TTC549 (cell line): ENCODE results near the gene LTO1.
"Not testable (repeated sequence)": the region's sequence is repeated elsewhere in the genome, so short reads cannot be mapped to it uniquely, and the experiment has no call there.

Experiments used
- FAIRE-seq: peaks from 2 replicates; lab custom pipeline; 2012; peaks lifted over from hg19 to GRCh38; lab: Jason Lieb, UNC

Gene LTO1

GRCh38 chr11:69700278-69701140 is 25.4 kb upstream of the LTO1 start:
- no peak for FAIRE-seq

DNA sequence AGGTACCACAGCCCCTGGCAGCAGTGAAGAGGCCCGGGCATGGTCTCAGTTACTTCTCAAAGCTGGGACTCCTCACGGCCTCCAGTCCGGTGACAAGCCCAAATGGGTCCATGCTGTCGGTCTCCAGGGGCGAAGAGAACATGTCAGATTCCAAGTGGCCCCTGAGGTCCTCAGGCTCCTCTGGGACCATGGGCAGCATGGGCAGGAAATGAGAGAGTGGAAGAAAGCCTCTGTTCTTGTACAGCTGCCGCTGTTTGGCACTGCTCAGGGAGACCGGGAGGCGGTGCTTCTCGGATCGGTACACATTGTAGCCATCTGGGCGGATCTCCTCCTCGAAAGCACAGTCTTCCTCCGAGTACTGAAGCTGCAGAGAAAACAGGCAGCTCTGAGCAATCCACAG is 24.1 kb upstream of the LTO1 start:
- FAIRE-seq: no peak

- no peak for FAIRE-seq
These were observed 23.2 kb upstream of the LTO1 start for GRCh38 chr11:69698362-69698761.

GRCh38 chr11:69697861-69698260 is 22.7 kb upstream of the LTO1 start:
- no peak for FAIRE-seq

DNA sequence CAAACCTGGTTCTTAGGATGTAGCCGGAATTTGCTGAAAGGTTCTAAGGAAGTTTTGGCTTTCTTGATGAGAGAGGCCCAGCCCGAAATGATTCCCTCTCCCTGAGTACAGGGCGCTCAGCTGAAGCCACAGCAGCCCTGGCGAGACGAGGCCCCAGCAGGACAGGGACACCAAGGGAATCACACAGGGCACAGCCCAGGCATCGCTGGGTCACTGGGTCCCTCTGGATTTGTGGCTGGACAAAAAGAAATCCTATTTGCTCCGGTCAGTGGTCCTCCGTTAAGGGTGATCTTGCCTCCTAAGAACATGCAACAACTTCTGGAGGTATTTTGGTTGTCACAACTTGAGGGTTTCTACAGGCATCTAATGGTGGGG is 22.3 kb upstream of the LTO1 start:
- no peak for FAIRE-seq

GRCh38 chr11:69696749-69697468 is 21.8 kb upstream of the LTO1 start:
- FAIRE-seq: no peak

DNA sequence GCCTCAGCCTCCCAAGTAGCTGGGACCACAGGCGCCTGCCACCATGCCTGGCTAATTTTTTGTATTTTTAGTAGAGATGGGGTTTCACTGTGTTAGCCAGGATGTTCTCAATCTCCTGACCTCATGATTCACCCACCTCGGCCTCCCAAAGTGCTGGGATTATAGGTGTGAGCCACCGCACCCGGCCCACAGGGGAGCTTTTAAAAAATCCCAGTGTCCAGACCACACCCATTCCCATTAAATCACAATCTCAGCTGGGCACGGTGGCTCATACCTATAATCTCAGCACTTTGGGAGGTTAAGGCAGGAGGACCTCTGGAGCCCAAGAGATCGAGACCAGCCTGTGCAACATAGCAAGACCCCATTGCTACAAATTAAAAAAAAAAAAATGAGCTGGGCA is 20.8 kb upstream of the LTO1 start:
- not testable (repeated sequence) for FAIRE-seq

GRCh38 chr11:69695581-69695980 is 20.4 kb upstream of the LTO1 start:
- FAIRE-seq: no peak

DNA sequence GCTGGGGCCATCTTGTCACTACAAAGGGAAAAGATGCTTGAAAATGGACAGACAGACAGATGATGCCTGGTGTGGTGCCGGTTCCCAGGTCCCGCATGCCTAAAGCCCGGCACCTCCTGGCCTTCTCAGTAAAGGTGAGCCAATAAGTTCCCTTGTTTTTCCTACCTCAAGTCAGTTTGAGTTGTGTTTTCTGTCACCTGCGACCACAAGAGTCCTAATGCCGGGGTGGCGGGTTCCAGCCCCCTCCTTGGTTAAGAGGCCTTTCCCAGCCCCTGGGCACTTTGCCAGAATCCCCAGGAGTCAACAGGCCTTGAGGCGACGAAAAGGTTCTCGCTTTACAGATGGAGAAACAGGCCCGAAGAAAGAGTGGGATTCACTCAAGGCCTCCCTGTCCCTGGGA is 19.6 kb upstream of the LTO1 start:
- no peak for FAIRE-seq

GRCh38 chr11:69692422-69692821 is 17.3 kb upstream of the LTO1 start:
- FAIRE-seq: no peak

- FAIRE-seq: no peak
These were observed 16.3 kb upstream of the LTO1 start for GRCh38 chr11:69691463-69691862.

DNA sequence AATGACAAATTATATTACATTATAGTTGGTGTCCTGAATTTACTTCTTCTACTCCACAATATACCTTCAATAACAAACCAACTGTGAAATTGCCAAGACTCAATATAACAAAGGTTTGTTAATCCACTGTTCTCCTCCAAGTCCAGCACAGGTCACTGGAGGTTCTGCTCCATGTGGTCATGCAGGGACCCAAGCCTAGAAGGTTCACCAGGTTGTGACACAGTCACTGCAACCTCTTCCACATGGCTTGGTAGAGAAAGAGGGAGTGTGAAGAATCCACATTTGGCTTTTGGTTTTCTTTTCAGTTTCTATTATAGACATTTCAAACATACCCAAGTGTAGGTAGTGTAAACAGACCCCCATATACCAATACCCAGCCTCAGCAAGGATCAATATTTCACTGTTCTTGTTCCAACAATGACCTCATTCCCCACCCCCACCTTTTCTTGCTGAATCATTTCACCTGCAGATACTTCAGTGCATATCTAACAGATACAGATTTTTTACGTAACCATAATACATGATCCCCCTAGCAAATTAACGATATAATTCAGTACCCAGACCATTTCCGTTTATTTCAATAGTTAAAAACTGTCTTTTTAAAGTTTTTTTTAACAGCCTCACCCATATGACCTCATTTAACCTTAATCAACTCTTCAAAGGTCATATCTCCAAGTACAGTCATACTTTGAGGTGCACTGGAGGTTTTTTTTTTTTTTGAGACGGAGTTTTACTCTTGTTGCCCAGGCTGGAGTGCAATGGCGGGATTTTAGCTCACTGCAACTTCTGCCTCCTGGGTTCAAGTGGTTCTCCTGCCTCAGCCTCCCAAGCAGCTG is 14.5 kb upstream of the LTO1 start:
- FAIRE-seq: no peak

- FAIRE-seq: not testable (repeated sequence)
These were observed 13.0 kb upstream of the LTO1 start for GRCh38 chr11:69687969-69688771.

DNA sequence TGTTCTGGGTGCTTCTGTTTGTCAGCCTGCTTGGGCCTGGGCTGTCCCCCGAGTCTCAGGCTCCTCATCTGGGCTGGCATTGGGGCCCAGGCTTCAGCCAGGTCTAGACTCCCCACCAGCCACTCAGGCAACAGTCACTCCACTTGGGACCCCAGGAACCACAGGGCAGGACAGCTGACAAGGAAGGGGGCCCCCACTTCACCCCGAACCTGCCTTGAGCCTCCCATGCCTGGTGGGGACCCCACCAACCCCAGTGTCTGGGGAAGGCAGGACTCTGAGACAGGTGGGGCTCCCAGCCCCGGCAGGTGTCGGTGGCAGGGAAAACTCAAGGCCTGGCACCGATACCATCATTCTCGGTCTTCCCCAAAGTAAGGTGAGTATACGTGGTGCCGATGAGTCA is 11.7 kb upstream of the LTO1 start:
- FAIRE-seq: no peak

- FAIRE-seq: no peak
These were observed 11.3 kb upstream of the LTO1 start for GRCh38 chr11:69686452-69686851.

GRCh38 chr11:69685348-69685747 is 10.2 kb upstream of the LTO1 start:
- no peak for FAIRE-seq

- FAIRE-seq: no peak
These were observed 9.5 kb upstream of the LTO1 start for GRCh38 chr11:69684651-69685050.

DNA sequence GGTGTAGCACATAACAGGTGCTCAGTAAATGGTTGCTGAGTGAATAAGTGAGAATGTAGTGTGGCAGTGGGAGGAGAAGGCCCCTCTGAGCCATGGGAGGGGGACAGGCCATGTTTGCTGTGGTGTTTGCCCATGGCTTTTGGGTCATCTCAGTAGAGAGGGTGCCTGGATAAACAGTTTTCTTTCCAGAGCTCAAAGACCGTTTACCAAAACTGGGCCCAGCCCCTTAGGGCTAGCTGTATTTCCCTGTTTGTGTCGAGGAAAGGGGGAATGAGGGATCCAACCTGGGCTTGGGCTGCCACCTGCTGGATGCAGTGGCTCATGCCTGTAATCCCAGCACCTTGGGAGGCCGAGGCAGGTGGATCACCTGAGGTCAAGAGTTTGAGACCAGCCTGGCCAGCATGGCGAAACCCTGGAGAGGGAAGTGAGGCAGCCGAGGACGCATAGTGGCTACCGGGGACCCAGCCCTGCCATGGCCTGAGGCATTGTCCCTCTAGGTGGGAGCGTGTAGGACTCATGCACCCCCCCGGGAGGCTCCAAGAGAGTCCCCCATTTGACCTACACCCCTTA is 8.7 kb upstream of the LTO1 start:
- FAIRE-seq: no peak

DNA sequence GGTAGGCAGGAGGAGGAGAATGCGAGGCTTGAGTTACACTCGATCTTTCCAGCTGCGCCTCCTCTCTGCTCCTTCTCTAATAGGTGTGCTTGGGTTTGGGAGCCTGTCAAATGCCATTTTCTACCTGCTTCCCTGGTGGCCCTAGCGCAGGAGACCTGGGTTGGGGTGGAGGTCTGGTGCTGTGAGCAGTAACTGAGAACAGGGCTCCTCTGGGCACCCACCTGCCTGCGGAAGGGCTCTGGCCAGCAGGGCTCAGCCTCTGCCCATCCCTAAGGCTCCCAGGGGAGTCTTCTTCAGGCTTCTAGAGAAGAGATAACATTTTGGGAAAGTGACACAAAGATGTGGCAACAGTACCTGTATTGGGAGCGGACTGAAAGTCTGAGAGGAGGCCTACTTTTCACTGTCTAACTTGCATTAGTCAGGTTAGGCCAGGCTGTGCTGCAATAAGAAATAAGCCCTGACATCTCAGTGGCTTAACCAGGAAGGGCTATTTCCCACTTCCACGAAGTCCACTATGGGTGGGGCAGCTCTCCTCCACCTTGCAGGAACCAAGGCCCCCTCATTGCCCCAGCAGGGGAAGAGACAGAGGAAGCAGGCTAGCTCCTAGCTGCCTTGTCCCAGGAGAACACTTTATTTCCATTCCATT is 7.7 kb upstream of the LTO1 start:
- no peak for FAIRE-seq

DNA sequence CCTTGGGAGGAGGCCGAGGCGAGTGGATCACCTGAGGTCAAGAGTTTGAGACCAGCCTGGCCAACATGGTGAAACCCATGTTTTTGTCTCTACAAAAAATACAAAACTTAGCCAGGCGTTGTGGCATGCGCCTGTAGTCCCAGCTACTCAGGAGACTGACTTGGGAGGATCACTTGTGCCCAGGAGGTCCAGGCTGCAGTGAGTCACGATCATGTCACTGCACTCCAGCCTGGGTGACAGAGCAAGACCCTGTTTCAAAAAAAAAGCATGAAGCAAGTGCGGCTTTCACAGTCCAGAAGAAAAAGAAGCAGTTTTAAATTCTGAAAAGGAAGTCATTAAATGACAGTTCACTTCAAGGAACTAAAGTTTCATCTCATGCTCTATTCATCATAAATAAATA is 7.1 kb upstream of the LTO1 start:
- no peak for FAIRE-seq

DNA sequence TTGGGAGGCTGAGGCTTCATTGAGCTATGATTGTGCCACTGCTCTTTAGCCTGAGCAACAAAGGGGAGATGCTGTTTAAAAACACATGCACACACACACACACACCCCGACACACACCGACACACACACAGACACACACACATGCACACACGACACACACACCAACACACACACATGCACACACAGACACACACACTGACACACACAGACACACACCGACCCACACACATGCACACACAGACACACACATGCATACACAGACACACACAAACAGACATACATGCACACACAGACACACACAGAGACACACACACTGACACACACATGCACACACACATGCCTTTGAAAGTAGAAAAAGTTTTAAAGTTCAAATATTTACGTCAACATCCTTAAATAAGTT is 5.5 kb upstream of the LTO1 start:
- FAIRE-seq: no peak
